A673 (cell line): ENCODE data around the gene RERE.

Experiments used
- EZH2 ChIP-seq: fragments of 200-600 bp; sonication (generic); IDR thresholded peaks from 2 replicates; pipeline ENCODE4 v1.6.1; 2017; ENCODE audit warnings: borderline replicate concordance, low read depth, mild to moderate bottlenecking, mixed read lengths, antibody characterized with exemption, low read length; ENCODE audit not compliant: poor library complexity, severe bottlenecking
- TF ChIP-seq, protein P1 (sequence below): fragments of 300-800, 200-600 bp; sonication (generic); conservative IDR thresholded peaks from 2 replicates; pipeline ENCODE4 v1.5.1; 2017; ENCODE audit warnings: low read depth, mild to moderate bottlenecking, antibody characterized with exemption, low read length, moderate library complexity, mixed read lengths

DNA sequence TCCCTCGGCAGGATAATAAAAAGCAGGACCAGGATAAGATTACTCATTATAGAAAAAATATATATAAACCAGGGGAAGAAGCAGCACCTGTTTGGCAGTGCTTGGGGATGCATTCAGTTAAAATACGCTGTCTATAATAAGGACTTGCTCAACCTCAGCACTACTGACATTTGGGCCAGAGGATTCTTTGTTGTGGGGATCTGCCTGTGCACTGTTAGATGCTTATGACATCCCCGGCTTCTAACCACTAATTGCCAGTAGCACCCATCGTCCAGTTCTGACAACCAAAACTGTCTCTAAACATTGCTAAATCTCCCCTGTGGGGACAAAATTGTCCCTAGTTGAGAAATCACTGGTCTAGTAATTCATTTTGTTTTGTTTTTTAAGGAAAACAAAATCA lies 257.4 kb downstream of the RERE start:
- TF ChIP-seq, protein P1, sequence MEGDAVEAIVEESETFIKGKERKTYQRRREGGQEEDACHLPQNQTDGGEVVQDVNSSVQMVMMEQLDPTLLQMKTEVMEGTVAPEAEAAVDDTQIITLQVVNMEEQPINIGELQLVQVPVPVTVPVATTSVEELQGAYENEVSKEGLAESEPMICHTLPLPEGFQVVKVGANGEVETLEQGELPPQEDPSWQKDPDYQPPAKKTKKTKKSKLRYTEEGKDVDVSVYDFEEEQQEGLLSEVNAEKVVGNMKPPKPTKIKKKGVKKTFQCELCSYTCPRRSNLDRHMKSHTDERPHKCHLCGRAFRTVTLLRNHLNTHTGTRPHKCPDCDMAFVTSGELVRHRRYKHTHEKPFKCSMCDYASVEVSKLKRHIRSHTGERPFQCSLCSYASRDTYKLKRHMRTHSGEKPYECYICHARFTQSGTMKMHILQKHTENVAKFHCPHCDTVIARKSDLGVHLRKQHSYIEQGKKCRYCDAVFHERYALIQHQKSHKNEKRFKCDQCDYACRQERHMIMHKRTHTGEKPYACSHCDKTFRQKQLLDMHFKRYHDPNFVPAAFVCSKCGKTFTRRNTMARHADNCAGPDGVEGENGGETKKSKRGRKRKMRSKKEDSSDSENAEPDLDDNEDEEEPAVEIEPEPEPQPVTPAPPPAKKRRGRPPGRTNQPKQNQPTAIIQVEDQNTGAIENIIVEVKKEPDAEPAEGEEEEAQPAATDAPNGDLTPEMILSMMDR = no peak
- TF ChIP-seq EZH2 = no peak
